ENCODE data around the gene ACOT11. TPM values are rescaled to one million over a fixed set of nuclear protein-coding genes. Genes with fewer than 3 reads are reported as not detected.

The ACOT11 gene
- total and polyA plus RNA-seq, 8 donors: 5.5 to 87.0 (median 19.6) TPM

GRCh38 chr1:54556110-54556509 lies 8.1 kb downstream of the ACOT11 start:
- intact Hi-C loops (cut with DNase I; ENCODE audit: low total_unique reads): no loop called here
- Histone ChIP-seq H3K27me3 (no peaks in the 10 kb centered on the region), H3K27ac (no peak overlapping the region), H3K4me3 (no peak overlapping the region), H3K9me3 (peaks cover 0 to 8% (median 3%) of the 10 kb centered on the region in 4 donors), H3K36me3 (no peaks in the 10 kb centered on the region), H3K4me1 (peaks cover 0 to 22% (median 12%) of the 10 kb centered on the region in 4 donors)
- 88 to 100% (median 97%) methylated on average over 1 of the region's 1 CpG for WGBS, 5 donors
- DNase-seq: no peak
- TF ChIP-seq POLR2AphosphoS5 (IDR thresholded peaks at IDR 0.05) (no peak), EP300 (IDR thresholded peaks at IDR 0.05) (no peak), POLR2A (IDR thresholded peaks at IDR 0.05) (no peak)
- TF ChIP-seq, protein P1, sequence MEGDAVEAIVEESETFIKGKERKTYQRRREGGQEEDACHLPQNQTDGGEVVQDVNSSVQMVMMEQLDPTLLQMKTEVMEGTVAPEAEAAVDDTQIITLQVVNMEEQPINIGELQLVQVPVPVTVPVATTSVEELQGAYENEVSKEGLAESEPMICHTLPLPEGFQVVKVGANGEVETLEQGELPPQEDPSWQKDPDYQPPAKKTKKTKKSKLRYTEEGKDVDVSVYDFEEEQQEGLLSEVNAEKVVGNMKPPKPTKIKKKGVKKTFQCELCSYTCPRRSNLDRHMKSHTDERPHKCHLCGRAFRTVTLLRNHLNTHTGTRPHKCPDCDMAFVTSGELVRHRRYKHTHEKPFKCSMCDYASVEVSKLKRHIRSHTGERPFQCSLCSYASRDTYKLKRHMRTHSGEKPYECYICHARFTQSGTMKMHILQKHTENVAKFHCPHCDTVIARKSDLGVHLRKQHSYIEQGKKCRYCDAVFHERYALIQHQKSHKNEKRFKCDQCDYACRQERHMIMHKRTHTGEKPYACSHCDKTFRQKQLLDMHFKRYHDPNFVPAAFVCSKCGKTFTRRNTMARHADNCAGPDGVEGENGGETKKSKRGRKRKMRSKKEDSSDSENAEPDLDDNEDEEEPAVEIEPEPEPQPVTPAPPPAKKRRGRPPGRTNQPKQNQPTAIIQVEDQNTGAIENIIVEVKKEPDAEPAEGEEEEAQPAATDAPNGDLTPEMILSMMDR (IDR thresholded peaks at IDR 0.05): no peak

GRCh38 chr1:54557671-54558355 lies 9.8 kb downstream of the ACOT11 start:
- TF ChIP-seq, protein P1 (IDR thresholded peaks at IDR 0.05): no peak
- TF ChIP-seq EP300 (IDR thresholded peaks at IDR 0.05): no peak
- TF ChIP-seq POLR2AphosphoS5 (IDR thresholded peaks at IDR 0.05): no peak
- TF ChIP-seq POLR2A (IDR thresholded peaks at IDR 0.05): no peak
- WGBS, 5 donors: 48 to 77% (median 62%) methylated on average over 5 of the region's 5 CpGs
- Histone ChIP-seq H3K27ac (peak overlapping the region in 3 of 5 donors; percentile 24 to 62 (median 25)), H3K27me3 (no peaks in the 10 kb centered on the region), H3K9me3 (peaks cover 0 to 8% (median 3%) of the 10 kb centered on the region in 4 donors), H3K36me3 (no peaks in the 10 kb centered on the region), H3K4me1 (peaks cover 0 to 22% (median 12%) of the 10 kb centered on the region in 4 donors), H3K4me3 (no peak overlapping the region)
- intact Hi-C loops (cut with DNase I; ENCODE audit: low total_unique reads): no loop called here
- DNase-seq: no peak

DNA sequence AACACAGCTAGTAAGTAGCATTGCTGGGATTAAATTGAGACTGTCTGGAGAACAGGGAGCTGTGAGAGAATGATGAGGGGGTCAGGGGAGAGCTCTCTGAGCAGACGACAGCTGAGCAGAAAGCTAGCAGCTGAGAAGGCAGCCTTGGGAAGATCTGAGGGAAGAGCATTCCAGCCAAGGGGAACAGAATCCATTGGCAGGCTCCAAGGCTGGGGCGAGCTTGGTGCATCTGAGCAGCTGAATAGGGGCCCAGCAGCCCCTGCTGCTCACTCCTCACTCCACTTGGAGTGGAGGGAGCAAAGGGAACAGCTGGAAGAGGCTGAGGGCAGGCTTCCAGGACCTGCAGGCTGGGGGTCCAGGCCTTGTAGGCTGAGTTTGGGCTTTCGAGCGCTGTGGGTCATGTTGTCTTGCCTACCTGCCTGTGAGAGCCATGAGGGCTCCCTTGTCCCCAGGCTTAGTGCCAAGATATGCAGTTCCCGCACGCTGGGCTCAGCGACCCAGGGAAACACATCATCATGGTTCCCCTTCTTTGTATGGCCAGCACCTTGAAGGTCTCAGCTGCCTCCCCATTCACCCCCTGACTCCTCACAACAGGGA lies 10.5 kb downstream of the ACOT11 start:
- intact Hi-C loops (cut with DNase I; ENCODE audit: low total_unique reads): no loop called here
- Histone ChIP-seq H3K36me3 (no peaks in the 10 kb centered on the region), H3K4me3 (no peak overlapping the region), H3K27me3 (no peaks in the 10 kb centered on the region), H3K4me1 (peaks cover 0 to 22% (median 12%) of the 10 kb centered on the region in 4 donors), H3K27ac (peak overlapping the region in 3 of 5 donors; percentile 15 to 62 (median 24)), H3K9me3 (peaks cover 0 to 8% (median 3%) of the 10 kb centered on the region in 4 donors)
- TF ChIP-seq POLR2A (IDR thresholded peaks at IDR 0.05): no peak
- TF ChIP-seq EP300 (IDR thresholded peaks at IDR 0.05): no peak
- TF ChIP-seq, protein P1 (IDR thresholded peaks at IDR 0.05): no peak
- TF ChIP-seq POLR2AphosphoS5 (IDR thresholded peaks at IDR 0.05): no peak
- WGBS, 5 donors: 62 to 90% (median 70%) methylated on average over 5 to 7 of the region's 7 CpGs
- DNase-seq: no peak

DNA sequence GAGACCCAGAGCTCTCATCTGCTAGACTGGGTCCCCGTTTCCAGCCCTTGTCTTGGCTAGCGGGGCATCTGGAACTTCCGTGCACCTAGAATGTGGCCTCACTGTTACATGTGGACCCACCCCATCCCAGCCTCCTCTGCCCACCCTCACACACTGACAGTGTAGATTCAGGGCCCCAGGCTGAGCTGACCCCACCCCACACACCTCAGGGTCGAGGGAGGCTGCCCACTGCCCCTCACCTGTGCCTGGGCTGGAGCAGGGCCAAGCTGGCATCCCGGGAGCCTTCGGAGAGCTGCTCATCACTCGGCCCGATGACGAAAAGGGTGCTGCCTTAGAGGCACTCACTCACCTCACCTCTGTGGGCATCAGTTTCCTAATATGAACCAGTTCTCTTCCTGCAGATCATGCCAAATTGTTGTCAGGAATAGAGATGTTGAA lies 11.1 kb downstream of the ACOT11 start:
- intact Hi-C loops (cut with DNase I; ENCODE audit: low total_unique reads): no loop called here
- H3K27ac ChIP-seq: peak overlapping the region in 2 of 5 donors; percentile 15 to 62

More for the DNA sequence above, 11.1 kb downstream of the ACOT11 start:
- Histone ChIP-seq H3K4me1 (peaks cover 4 to 22% (median 12%) of the 10 kb centered on the region in 4 donors), H3K4me3 (no peak overlapping the region), H3K27me3 (no peaks in the 10 kb centered on the region), H3K9me3 (peaks cover 0 to 8% (median 3%) of the 10 kb centered on the region in 4 donors), H3K36me3 (no peaks in the 10 kb centered on the region)
- no peak for DNase-seq
- 77 to 84% (median 79%) methylated on average over 6 to 9 of the region's 9 CpGs for WGBS, 5 donors
- TF ChIP-seq POLR2A (IDR thresholded peaks at IDR 0.05): no peak
- no peak for TF ChIP-seq POLR2AphosphoS5 (IDR thresholded peaks at IDR 0.05)
- TF ChIP-seq EP300 (IDR thresholded peaks at IDR 0.05): no peak
- TF ChIP-seq, protein P1 (IDR thresholded peaks at IDR 0.05): no peak
